Fibroblast of pulmonary artery (primary cell): Measurements from ENCODE around the gene RBMS1.

Experiments
- DNase-seq: peaks from one replicate; pipeline ENCODE4 v3.0.0-alpha.2; 2010; ENCODE audit warnings: low read depth
- H3K4me3 ChIP-seq: replicated peaks from 2 replicates; pipeline ENCODE4 v1.5.1; 2011; ENCODE audit warnings: low read depth, mild to moderate bottlenecking, control low read depth, low read length, moderate library complexity
- CTCF ChIP-seq: IDR thresholded peaks from 2 replicates; pipeline ENCODE4 v1.5.1; 2011; ENCODE audit warnings: mild to moderate bottlenecking, control low read depth, low read length, inconsistent platforms; ENCODE audit errors: missing control alignments

Gene RBMS1

GRCh38 chr2:160354677-160355076 is 138.9 kb downstream of the RBMS1 start:
- no peak overlapping the region for H3K4me3 ChIP-seq
- TF ChIP-seq CTCF = no peak
- no peak for DNase-seq

- no peak for DNase-seq
- no peak for TF ChIP-seq CTCF
Observed at GRCh38 chr2:160353813-160354212, 139.8 kb downstream of the RBMS1 start.

GRCh38 chr2:160353166-160353565 is 140.4 kb downstream of the RBMS1 start:
- no peak for DNase-seq
- H3K4me3 ChIP-seq = no peak overlapping the region
- no peak for TF ChIP-seq CTCF

More at GRCh38 chr2:160353813-160354212, 139.8 kb downstream of the RBMS1 start:
- H3K4me3 ChIP-seq = no peak overlapping the region

GRCh38 chr2:160352500-160352899 is 141.1 kb downstream of the RBMS1 start:
- peak; percentile 74 for DNase-seq
- no peak overlapping the region for H3K4me3 ChIP-seq
- no peak for TF ChIP-seq CTCF

GRCh38 chr2:160351956-160352355 is 141.7 kb downstream of the RBMS1 start:
- no peak for TF ChIP-seq CTCF
- H3K4me3 ChIP-seq = no peak overlapping the region
- peak; percentile 86 for DNase-seq

- no peak for DNase-seq
- H3K4me3 ChIP-seq = no peak overlapping the region
- no peak for TF ChIP-seq CTCF
Observed at GRCh38 chr2:160349306-160349705, 144.3 kb downstream of the RBMS1 start.

GRCh38 chr2:160347269-160347863 is 146.2 kb downstream of the RBMS1 start:
- no peak overlapping the region for H3K4me3 ChIP-seq
- no peak for TF ChIP-seq CTCF

More at GRCh38 chr2:160347269-160347863, 146.2 kb downstream of the RBMS1 start:
- DNase-seq = peak; percentile 46
